GM12874 (cell line): ENCODE results near the gene HMOX1.

Source experiments
- TF ChIP-seq, protein P1 (sequence below): IDR thresholded peaks from 2 replicates; pipeline ENCODE4 v1.5.1; 2011; ENCODE audit warnings: low read depth, mild to moderate bottlenecking, control low read depth, low read length, moderate library complexity; ENCODE audit not compliant: insufficient read depth

Gene HMOX1

DNA sequence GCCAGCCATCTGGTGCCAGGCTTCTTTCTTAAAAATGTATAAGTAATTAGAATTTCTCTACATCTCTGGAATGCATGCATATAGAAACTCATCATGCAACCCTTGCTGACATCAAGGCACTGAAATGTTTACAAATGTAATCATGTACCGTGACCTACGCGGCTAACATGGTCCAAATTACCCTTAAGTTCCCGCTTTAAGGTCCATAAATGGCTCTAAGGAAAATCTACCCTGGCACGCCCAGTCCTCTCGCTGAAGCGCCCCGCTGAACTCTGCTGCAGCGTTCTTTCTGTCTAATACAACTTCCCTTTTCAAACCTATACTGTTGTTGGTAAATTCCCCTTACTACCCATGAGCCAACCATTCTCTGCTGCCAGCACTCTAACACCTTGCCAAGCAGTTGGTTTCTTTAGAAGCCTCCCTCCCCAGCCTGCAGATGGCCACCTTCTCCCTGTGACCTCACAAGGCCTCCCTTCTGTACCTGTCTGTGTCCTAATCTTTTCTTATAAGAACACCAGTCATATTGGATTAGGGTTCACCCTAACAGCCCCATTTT lies 13.5 kb upstream of the HMOX1 start:
- TF ChIP-seq, protein P1, sequence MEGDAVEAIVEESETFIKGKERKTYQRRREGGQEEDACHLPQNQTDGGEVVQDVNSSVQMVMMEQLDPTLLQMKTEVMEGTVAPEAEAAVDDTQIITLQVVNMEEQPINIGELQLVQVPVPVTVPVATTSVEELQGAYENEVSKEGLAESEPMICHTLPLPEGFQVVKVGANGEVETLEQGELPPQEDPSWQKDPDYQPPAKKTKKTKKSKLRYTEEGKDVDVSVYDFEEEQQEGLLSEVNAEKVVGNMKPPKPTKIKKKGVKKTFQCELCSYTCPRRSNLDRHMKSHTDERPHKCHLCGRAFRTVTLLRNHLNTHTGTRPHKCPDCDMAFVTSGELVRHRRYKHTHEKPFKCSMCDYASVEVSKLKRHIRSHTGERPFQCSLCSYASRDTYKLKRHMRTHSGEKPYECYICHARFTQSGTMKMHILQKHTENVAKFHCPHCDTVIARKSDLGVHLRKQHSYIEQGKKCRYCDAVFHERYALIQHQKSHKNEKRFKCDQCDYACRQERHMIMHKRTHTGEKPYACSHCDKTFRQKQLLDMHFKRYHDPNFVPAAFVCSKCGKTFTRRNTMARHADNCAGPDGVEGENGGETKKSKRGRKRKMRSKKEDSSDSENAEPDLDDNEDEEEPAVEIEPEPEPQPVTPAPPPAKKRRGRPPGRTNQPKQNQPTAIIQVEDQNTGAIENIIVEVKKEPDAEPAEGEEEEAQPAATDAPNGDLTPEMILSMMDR, result no peak; the same call in 1 of the 2 replicates

DNA sequence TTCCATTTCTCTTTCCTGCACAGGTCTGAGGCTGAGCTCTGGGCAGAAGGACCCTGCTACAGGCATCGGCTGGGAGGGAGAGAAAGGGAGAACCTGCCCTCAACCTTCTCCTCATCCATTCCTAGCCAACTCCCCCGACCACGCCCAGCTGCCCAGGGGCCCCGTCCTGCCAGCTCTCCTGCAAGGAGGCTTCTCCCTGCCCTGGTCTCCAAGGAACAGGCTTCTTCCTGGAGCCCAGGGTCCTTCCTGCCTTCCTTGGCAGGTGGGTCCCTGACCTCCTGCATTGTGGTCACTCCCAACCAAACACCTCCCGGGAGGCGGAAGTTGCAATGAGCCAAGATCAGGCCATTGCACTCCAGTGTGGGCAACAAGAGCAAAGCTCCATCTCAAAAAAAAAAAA lies 12.5 kb upstream of the HMOX1 start:
- TF ChIP-seq, protein P1, result no peak

GRCh38 chr22:35369996-35370395 lies 10.9 kb upstream of the HMOX1 start:
- TF ChIP-seq, protein P1, result no peak

DNA sequence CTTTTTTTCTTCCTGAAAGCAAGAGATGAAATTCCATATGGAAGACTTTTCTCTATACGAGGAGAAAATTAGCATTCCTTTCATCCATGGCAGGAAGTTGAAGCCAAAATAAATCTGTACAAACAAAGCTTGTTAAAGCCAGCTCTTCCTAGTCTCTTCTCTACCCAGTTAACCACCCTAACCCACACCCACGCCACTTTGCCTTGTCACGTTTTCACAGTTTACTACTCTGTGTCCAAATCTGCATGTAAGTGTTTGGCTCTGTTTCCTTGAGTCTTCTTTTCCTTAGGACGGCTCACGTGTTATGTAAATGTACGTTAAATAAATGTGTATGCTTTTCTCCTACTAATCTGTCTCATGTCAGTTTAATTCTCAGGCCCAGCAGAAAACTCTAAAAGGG lies 7.1 kb upstream of the HMOX1 start:
- TF ChIP-seq, protein P1, result no peak

GRCh38 chr22:35375031-35375430 lies 5.9 kb upstream of the HMOX1 start:
- TF ChIP-seq, protein P1, result no peak

DNA sequence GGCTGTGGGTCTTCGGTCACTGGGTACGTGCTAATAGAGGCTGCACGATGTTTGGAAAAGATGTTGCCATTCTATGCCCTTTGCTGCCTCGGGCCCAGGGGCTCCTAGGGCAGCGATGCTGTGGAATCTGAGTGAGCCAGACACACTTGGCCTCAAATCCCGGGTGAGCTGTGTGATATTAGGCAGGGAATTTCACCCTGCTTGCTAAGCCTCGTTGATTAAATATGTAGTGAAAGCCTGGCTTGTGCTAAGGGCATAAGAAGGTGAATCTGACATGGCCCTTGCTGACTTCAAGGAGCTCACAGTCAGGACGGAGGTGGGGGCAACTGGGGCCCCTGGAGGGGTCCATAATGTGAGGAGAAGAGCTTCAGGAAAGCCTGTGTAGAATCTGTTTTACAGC lies 5.4 kb upstream of the HMOX1 start:
- TF ChIP-seq, protein P1, result no peak

GRCh38 chr22:35376728-35377472 lies 4.0 kb upstream of the HMOX1 start:
- TF ChIP-seq, protein P1, result no peak
